ENCODE results near the gene ZBTB20. TPM values are rescaled to one million over a fixed set of nuclear protein-coding genes. Genes with fewer than 3 reads are reported as not detected.

Gene ZBTB20
- total and polyA plus RNA-seq, 12 donors: 0.57 to 105 (median 86.8) TPM

GRCh38 chr3:114790752-114791151 lies 356.3 kb downstream of the ZBTB20 start:
- TF ChIP-seq CTCF (IDR thresholded peaks at IDR 0.05): no peak
- Histone ChIP-seq H3K27me3 (no peaks in the 10 kb centered on the region), H3K27ac (no peak overlapping the region), H3K36me3 (no peaks in the 10 kb centered on the region), H3K9me3 (no peaks in the 10 kb centered on the region), H3K4me1 (peaks cover 0 to 29% (median 10%) of the 10 kb centered on the region in 9 donors), H3K4me3 (no peak overlapping the region)
- DNase-seq (no peak), ATAC-seq (no peak)
- intact Hi-C loops (cut with DNase I): loop anchor here in 1 of 10 donors (1.0 kb wide), 1 partner anchor 13 kb away; no protein-coding TSS in a partner anchor

GRCh38 chr3:114789803-114790202 lies 357.3 kb downstream of the ZBTB20 start:
- intact Hi-C loops (cut with DNase I): no loop called here
- H3K36me3 ChIP-seq: no peaks in the 10 kb centered on the region
- 61 to 79% methylated on average over 1 of the region's 1 CpG for whole genome bisulfite sequencing, 2 donors

GRCh38 chr3:114775395-114775794 lies 371.7 kb downstream of the ZBTB20 start:
- peaks cover 0 to 11% (median 0%) of the 10 kb centered on the region in 9 donors for H3K4me1 ChIP-seq
- no peak for DNase-seq
- no peak for ATAC-seq
- H3K27me3 ChIP-seq: no peaks in the 10 kb centered on the region
- no peak overlapping the region for H3K27ac ChIP-seq
- H3K4me3 ChIP-seq: no peak overlapping the region
- intact Hi-C loops (cut with DNase I): no loop called here
- peaks cover 0 to 7% (median 0%) of the 10 kb centered on the region in 9 donors for H3K36me3 ChIP-seq
- H3K9me3 ChIP-seq: peaks cover 0 to 28% (median 4%) of the 10 kb centered on the region in 11 donors
- no peak for TF ChIP-seq CTCF (IDR thresholded peaks at IDR 0.05)
- 61 to 77% methylated on average over 2 of the region's 2 CpGs for WGBS, 2 donors

More at GRCh38 chr3:114789803-114790202, 357.3 kb downstream of the ZBTB20 start:
- Histone ChIP-seq H3K9me3 (no peaks in the 10 kb centered on the region), H3K4me1 (peaks cover 0 to 29% (median 10%) of the 10 kb centered on the region in 9 donors), H3K4me3 (no peak overlapping the region), H3K27ac (no peak overlapping the region), H3K27me3 (no peaks in the 10 kb centered on the region)
- ATAC-seq (no peak), DNase-seq (no peak)
- no peak for TF ChIP-seq CTCF (IDR thresholded peaks at IDR 0.05)

GRCh38 chr3:114770874-114771273 lies 376.2 kb downstream of the ZBTB20 start:
- DNase-seq (no peak), ATAC-seq (no peak)
- peaks cover 0 to 27% (median 4%) of the 10 kb centered on the region in 11 donors for H3K9me3 ChIP-seq
- H3K36me3 ChIP-seq: no peaks in the 10 kb centered on the region
- peaks cover 0 to 11% (median 0%) of the 10 kb centered on the region in 9 donors for H3K4me1 ChIP-seq
- no peak overlapping the region for H3K4me3 ChIP-seq
- no peak for TF ChIP-seq CTCF (IDR thresholded peaks at IDR 0.05)
- no peak overlapping the region for H3K27ac ChIP-seq
- WGBS, 2 donors: 95 to 97% methylated on average over 2 of the region's 2 CpGs
- intact Hi-C loops (cut with DNase I): no loop called here
- no peaks in the 10 kb centered on the region for H3K27me3 ChIP-seq

Measured in heart right ventricle (tissue), 16 donors.